Suprapubic skin (tissue), 2 donors: ENCODE measurements around the gene IFI6.

Experiments used
- EP300 ChIP-seq: sonication (generic); formaldehyde crosslinking; IDR thresholded peaks from one replicate; pipeline ENCODE4 v1.6.1; 2017; ENCODE audit warnings: antibody characterized with exemption
- POLR2A ChIP-seq, 2 donors: fragments of 450-650 bp; IDR thresholded peaks; one replicate each; pipeline ENCODE4 v1.6.1; 2017; ENCODE audit warnings: antibody characterized with exemption in 2 of 2, mild to moderate bottlenecking in 2 of 2, moderate library complexity in 2 of 2

DNA sequence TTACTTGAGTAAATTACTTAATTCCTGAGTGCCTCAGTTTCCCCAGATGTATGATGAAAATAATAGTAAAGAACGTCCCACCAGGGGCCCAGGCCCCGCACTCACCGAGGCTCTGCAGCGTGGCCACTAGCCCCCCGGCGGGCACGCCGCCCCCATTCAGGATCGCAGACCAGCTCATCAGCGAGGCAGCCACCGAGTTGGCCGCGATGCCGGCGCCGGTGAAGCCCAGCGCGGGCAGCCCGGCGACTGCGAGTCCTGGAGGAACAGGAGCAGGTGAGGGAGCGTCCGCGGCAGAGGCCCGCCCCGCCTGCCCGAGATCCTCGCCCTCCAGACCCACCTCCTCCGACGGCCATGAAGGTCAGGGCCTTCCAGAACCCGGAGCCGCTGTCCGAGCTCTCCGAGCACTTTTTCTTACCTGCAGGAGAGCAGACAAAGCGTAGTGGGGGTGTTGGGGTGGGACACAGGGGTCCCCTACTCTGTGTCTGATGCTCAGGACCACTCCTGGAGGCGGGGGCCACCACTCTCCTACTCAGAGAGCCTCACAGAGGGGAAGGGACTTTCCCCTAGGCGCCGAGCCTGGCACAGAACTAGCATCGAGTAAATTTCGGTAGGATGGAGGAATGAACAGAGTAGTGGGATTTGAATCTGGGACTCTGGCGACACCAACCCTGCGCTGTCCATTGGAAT, 3.7 kb downstream of the IFI6 start:
- TF ChIP-seq POLR2A (IDR thresholded peaks at IDR 0.05) = no peak
- no peak for TF ChIP-seq EP300
